Stromal cell of bone marrow (primary cell): Measurements from ENCODE around the gene XPR1.

ENCODE experiments used
- DNase-seq: peaks from one replicate; pipeline ENCODE4 v3.0.0-alpha.2; 2012; ENCODE audit warnings: low read depth

The XPR1 gene

DNA sequence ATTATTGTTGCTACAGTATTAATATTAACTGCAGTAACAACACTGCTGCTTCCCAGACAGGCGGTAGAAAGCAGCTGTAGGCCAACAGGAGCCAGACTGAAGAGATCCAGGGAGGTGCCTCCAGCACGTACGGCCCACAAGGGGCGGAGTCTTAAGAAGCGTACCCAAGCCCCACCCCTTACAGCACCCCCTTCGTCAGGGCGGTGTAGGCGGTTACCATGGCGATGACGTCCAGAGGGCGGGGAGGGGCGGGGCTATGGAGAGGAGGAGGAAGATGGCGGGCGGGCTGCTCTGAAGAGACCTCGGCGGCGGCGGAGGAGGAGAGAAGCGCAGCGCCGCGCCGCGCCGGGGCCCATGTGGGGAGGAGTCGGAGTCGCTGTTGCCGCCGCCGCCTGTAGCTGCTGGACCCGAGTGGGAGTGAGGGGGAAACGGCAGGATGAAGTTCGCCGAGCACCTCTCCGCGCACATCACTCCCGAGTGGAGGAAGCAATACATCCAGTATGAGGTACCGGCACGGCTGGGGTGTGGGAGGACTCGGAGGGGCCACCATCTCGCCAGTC, at the start of gene XPR1:
Gene XPR1, plus strand, starts transcription at position 257 of the 560 bp plus-strand sequence. Its CDS starts 180 bp downstream, at position 437.
- peak; percentile 98 for DNase-seq

DNA sequence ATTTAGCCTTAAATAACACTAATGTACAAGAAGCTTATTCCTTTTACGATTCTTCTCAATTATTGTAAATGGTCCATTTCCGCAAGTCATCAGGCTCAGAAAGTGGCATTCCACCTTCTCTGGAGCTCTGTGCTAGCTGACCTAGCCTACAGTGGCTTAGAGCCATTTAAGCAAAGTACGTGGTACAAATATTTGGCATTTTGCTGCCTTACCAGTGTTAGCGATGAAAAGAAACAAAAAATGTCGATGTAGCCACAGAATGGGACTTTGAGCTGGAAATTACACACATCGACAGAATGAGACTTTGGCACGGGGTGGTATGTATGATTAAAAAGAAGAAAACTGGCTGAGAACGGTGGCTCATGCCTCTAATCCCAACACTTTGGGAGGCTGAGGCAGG, 47.0 kb upstream of the XPR1 start:
- no peak for DNase-seq

DNA sequence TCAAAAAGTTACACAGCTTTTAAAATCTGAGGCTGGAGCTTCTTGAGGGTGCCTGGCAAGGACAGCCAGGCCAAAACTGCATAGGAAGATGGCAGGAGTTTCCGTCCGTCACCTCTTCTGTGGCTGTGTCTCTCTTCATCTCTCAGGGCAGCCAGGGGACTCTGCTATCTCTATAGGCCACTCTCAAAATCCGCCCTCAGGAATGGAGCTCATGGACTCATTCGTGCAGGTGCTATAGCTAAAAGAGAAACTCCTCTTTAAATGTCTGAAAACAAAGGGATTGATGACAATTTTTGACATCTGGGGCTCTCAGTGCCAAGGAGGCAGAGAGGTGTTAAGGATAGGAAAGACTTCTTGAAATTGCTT, 45.8 kb upstream of the XPR1 start:
- DNase-seq, result no peak

DNA sequence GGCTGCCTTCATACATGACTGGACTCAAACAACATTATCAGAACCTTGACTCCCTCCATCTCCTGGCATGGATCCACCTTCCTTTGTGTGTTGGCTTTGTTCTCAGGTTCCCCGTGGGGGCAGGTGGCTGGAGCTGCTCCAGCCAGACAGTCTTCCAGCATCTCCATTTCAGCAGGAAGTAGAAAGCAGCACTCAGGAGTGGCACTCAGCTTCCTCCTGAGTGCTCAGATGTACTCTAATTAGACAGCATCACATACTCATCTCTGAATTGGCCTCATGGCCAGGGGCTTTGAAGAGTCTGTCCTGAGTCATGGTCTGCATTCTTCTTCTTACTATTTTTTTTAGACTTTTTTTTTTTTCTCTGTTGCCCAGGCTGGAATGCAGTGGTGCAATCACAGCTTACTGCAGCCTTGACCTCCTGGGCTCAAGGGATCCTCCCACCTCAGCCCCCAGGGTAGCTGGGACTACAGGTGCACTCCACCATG, 45.1 kb upstream of the XPR1 start:
- DNase-seq, result no peak

DNA sequence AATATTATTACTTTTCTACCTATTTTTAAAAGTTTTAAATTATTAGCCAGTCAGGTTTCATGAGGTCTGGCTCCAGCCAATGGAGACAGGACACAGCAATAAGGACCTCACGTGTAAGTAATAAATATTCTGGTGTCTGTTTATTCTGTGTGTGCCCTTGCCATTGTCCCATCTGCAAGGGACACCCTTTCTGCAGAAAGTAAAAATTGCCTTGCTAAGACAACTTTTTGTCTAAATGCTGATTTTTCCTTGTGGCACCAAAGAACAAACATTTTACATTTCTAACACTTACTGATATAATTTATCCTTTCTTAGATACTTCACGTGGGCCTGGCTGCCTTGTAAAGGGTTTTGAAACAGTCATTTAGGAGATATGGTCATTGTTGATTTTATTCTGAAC, 43.7 kb upstream of the XPR1 start:
- no peak for DNase-seq

DNA sequence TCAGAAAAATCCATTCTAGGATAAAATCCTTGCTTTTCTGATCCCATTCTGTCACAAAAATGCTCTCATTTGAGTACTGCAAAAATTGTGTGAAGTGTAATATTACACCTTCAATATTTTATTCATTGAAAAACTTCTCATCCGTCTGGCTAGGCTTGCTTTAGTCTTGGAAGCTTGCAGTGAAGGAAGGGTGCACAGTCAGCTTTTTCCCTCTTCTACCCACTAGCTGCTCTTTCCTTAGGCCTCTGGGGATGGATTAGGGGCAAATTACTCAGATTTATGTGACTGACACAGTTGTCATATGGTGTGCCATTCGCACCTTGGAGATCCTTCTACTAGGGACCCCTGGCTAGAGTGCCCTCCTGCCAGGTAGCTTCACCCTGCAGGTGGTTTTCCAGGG, 40.9 kb upstream of the XPR1 start:
- DNase-seq, result no peak

DNA sequence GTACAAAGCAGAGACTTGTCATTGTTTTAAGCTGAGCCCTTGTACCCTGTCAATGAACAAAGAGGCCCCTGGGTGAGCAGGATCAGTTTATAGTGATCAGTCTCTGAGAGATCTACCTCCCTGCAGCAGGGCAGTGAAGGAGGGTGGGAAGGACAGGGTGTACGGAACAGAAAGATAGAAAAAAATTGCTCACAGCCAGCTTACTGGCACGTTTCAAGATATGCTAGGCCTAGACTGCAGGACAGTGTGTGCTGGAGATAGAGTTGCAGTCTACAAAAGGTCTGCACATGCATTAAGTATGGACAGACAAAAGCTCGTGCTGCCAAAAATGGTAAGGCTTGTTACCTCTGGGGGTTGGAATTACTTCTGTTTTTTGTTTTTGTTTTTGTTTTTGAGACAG, 38.4 kb upstream of the XPR1 start:
- DNase-seq, result no peak

DNA sequence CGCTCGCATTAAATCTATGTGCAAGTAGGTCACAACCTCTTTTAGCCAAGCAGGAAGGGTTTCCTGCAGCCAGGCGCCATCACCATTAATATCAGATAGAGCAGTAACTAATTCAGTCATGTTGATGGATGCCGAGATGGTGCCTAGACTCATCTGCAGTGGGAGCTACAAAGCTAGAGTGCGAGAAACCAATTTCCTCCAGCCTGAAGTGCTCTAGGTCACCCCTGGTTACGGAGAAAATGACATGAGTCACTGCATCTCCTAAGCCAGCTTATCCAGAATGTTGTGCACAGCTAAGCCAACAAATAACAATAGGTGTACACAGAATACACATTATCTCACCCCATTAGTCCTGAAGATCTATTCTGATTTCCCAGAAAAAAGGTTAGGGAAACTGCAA, 37.1 kb upstream of the XPR1 start:
- no peak for DNase-seq

DNA sequence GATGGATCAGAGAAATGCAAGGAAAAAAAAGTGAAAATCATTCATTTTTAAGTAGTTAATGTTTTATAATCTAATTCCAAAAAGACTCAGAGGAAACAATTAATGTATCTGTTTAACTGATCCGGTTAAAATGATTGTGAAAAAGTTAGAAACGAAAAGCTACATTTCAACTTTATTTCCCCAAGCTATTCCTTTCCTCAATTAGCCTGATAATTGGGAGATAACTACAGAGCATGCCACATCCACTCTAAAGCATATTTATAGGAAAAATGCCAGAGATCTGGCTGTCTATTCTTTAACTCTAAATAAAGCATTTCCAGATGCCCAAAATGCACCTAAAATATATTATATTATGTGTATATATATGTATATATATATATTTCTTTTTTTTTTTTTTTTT, 35.9 kb upstream of the XPR1 start:
- no peak for DNase-seq

DNA sequence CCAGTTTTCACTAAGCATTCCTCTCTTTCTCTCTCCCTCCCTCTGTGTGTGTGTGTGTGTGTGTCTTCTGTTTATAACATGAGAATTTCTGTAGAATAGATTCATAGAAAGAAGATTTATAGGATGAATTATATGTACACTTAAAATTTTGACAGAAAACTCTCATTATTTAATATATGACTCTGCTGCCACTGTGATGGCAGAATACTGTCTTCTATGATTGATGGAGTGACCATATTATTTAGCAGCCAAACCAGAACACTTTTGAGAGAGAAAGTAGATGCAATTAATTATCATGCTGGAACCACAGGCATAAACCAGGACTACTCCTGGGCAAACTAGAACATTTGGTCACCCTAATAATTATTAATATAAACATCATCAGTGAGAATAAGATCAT, 34.3 kb upstream of the XPR1 start:
- DNase-seq, result no peak

DNA sequence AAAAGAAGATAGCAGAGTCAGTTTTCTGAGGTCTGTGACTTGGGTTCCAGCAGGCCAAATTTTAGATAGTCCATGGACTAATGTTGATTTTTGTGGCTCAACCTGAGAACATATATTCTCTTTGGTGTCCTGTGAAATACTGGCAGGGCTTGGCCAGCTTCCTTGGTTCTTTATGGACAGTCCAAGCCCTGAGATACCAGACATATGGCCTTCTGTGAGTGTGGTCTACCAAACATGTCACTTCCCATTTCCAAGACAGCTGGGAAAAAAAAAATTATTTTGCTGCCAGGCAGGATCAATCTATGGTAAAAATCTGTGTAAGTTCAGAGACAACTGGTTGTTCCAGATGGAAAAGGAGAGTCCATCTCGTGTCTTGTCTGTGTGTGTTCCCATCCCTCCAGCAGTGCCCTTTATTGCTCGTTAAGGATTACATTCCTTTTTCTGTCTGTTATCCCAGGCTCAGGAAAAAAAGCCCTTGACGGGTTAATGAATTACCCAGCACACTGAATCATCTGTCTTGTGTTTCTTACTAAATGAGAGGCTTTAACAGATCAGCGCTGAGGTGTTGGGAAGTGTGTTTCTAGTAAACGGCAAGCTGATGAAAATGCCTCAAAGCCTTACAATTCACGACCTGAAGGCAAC, 33.4 kb upstream of the XPR1 start:
- DNase-seq, result no peak

DNA sequence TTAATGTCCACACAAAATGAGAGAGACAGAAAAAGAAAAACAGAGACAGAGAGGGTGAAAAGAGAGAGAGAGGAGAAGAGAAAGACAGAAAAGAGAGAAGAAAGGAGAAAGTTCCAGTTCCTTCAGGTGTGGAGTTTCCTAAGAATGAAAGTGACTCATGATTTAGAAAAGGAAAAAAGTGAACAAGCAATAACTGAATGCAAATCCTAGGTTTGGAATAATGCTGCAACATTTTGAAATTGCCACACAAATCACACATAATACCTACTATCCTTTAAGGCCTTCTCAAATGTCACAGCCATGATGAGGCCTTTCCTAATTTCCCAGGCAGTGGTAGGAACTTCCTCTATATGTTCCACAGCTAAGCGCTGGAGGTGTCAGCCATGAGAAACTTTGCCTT, 31.5 kb upstream of the XPR1 start:
- DNase-seq, result no peak

DNA sequence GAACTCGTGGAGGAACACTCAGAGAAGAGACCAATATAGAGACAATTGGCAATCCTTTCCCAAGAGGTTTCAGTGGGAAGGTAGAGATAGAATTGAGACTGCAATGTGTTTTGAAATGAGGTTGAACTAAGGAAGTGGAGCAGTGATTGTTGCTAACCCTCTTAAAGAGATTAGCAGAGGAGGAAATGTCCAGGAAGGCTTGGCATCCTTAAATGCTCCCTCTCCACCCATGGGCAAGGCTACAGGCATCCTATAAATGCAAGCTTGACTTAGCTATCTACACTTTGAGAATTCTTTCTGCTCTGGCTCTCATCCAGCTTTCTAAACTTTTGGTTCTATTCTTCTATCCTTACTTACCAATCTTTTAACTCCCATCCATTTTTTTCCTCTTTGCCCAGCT, 30.3 kb upstream of the XPR1 start:
- no peak for DNase-seq

DNA sequence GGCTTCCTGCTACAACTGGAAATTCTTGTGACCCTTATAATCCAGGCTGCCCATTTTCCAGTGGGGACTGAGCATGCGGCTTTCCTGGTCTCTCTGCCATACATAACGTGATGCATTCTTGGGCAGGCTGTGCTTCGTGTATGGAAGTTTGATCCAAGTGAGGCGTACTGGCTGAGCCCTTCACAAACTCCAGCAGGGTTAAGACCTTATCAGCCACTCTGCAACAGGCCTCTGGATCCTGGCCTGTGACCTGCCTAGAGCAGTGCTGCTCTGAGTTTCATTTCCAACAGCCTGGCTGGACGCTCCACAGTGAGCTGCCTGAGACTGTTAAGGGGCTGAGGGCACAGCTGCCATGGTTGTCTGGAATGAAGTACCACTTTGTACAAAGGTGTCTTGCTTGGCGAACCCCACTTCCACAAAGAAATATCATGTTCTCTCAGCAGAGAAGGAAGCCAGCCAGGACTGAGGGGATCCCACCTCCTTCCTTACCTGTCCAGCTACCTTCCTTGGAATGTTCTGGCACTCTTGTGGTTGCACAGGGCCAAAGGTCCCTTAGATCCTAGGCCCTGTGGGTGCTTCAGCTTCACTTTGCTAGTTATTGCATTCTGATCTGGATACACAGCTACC, 28.5 kb upstream of the XPR1 start:
- DNase-seq, result no peak

DNA sequence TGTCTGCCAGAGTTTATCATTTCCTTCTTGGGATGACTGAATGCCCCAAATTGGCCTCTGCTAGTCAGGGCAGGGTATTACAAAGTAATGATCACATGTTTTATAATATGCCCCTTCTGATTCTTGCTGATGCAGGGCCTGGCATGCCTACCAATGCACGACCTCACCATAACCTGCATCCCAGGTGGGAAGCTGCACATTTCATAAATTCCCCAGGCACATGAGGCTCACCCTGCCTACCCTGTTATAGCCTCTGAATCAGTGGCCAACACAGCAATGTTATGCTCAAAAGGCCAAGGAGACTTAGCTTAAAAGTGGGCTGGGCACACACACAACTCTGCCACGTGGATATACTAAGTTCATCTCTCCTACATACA, 28.0 kb upstream of the XPR1 start:
- DNase-seq, result no peak

DNA sequence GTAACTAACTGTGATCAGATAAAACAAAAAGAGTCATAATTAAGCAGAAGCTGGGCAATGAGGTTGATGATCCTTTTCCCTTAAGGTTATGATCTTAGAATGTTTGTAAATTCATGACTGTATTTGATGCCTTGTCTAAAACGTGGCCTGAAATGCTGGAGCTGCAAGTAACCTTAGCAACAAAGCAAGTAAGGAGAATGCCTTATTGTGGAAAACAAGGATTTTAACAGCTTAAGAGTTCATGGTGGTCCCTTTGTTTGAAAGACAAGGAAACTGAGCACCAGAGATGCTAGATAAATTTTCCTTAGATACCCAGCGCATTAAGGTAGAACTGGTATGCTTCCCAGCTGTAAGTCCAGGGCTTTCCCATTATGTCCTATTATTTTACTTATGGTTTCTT, 25.7 kb upstream of the XPR1 start:
- no peak for DNase-seq

DNA sequence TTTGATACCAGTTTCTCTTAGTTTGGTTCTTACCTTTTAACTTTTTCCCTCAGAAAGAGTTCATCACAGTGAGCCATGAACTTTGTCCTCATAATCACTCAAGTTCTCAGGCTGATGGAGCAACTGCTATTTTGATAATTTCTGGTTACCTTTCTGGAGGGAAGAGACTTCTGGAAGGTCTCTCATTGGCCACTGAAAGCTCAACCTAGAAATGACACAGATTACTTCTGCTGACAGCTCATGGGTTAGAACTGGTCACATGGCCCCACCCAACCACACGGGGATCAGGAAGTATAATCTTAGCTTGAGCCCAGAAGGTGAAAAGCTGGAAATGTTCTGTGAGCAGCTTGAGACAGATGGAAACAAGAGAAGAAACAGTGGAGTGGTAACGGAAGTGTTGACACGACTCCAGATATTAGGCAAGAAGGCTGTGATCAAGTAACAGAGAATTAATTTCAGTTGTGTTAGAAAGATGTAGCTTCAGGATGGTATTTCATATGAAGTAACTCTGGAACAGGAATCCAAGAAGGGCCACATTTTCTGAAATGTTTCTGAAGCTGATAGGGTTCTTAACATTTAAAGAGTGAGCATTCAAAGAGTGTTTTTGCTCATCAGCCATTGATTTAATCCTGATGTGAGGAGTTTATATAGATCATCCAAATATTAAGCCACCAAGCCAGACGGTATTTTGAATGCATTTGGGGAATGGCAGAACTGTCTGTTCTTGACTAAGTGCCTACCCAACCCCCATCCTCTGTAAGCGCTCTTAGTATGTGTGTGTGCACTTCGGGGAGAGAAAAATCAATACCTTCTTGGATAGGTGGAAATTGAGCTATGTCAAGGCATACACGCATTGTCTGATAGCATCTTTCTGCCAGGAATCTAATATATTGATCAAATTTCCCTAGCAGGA, 21.9 kb upstream of the XPR1 start:
- DNase-seq, result peak; percentile 10

DNA sequence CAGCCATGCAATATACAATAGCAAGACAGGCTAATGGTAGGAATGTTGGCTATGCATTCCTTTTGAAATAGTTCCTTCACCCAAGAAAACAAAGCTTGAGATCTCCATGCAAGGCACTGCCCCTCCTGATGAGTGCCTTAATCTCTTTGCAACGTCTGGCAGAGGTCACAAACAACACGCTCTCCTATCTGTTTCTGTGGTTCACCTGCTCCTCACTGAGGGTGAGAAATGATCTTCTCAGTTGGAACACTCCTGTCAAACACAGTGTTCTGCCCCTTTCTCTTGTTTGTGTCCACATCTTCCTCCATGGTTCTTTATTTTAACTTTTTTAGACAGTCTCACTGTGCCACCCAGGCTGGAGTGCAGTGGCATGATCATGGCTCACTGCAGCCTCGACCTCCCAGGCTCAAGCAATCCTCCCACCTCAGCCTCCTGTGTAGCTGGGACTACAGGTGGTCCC, 21.2 kb upstream of the XPR1 start:
- DNase-seq, result no peak

DNA sequence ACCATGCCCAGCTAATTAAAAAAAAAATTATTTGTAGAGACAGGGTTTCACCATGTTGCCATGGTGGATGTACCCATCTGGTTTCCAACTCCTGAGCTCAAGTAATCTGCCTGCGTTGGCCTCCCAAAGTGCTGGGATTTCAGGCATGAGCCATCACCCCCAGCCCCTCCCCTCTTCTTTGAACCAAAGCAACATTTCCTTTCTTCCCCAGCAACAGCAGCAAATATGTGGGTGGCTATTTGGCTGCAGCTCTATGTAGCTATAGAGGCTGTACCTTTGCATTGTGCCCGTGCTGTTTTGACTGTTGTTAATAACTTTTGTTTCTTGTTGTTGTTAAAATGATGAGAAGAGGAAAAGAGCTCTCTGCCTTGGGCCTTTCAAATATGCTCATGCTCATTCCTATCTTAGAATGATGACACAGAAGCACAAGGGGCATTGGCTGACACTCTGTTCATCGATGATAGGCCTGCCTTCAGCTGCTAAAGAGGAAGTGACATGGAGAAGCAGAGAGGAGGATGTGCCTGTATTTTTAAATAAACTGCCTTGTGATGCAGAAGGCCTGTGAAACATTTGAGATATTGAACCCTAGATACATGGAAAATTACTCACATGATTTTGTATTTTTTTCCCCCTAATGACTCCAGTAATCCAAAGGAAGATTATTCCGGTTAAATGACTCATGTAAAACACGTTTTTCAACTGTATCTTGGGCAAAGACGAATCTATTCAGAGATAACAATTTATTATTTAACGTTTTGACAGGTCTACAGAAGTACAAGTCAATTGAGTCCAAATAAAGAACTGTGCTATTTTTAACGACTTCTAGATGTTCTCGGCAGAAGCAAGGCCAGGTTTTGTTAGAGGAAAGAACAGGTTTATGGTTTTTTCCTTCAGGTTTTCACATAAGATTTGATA, 20.5 kb upstream of the XPR1 start:
- DNase-seq, result peak; percentile 12

DNA sequence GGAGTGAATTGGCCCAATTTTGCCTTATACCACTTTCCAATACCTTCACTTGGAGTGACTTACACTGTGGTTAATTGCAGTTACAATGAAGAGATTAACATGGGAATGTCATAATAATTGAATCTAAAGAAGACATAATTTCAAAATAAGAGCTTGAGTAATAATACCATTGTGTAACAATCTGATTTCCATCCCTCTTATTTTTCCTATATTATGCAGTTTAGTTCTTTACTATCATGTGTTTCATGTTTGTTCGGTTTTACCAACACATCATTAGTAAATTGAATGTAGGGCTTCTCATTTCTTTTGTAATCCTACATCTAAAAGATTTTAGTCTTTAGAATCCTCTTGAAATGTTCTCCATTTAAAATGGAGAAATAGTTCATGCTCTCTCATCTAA, 19.2 kb upstream of the XPR1 start:
- DNase-seq, result no peak

DNA sequence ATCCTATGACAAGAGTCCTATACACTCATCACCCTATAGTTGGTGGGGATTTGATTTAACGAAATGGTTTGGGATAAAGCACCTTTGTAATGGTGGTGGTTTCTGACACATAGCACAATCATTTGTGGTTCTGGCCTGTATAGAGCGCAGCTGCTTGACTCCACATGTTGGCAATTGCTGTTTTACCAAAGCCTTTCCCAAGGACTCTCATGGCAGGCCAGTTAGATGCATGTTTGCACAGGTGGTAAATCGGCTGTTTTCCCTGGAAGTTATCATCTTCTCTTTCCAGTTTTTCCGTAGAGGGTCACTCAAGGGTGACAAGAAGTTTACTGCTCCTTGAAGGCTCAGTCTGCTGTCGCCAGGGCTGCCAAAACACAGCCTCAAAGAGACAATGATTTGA, 17.1 kb upstream of the XPR1 start:
- no peak for DNase-seq
